IMR-90 (cell line): ENCODE data around the gene CDT1. TPM values are rescaled to one million over a fixed set of nuclear protein-coding genes. Genes with fewer than 3 reads are reported as not detected.

Experiments used
- ATAC-seq: fragments of 200-7000 bp; cut with Tn5 transposase; 2 replicates; pipeline ENCODE4 v1.9.1; 2020; ENCODE audit warnings: low read depth, mild to moderate bottlenecking, moderate library complexity
- BruUV-seq: library from RNA; stranded (reverse); fragments of 400-500 nt; replicated peaks from 2 replicates; lab custom pipeline; 2021; lab: Mats Ljungman, UMichigan
- CTCF ChIA-PET: fragments of 300-600 bp; formaldehyde crosslinking; extraction: SDS; loops from one replicate; lab custom pipeline; 2021; ENCODE audit warnings: antibody characterized with exemption; lab: Yijun Ruan, JAX
- POLR2A ChIA-PET: fragments of 300-600 bp; sonication (Branson Sonifier 250); formaldehyde crosslinking; loops from one replicate; lab custom pipeline; 2022; ENCODE audit warnings: antibody characterized with exemption; ENCODE audit not compliant: unreplicated experiment; lab: Charles Lee
- DNase-seq: peaks from one replicate; pipeline ENCODE4 v3.0.0; 2013
- H2AFZ ChIP-seq: replicated peaks from 2 replicates; pipeline ENCODE3; 2013; ENCODE audit warnings: low read length, mild to moderate bottlenecking; ENCODE audit not compliant: poor library complexity
- H2AK5ac ChIP-seq: 2 replicates; pipeline ENCODE4 v1.6.1; 2013; ENCODE audit warnings: low read depth, low read length, inconsistent platforms
- H2AK9ac ChIP-seq: replicated peaks from 2 replicates; pipeline ENCODE3; 2013; ENCODE audit warnings: mild to moderate bottlenecking, low read depth, low read length, moderate library complexity; ENCODE audit not compliant: poor library complexity
- H2BK120ac ChIP-seq: 2 replicates; pipeline ENCODE4 v1.6.1; 2013; ENCODE audit warnings: low read depth, low read length, inconsistent platforms
- H2BK15ac ChIP-seq: 3 replicates; pipeline ENCODE4 v1.6.1; 2013; ENCODE audit warnings: low read depth, low read length, inconsistent platforms
- H2BK20ac ChIP-seq: 2 replicates; pipeline ENCODE4 v1.6.1; 2013; ENCODE audit warnings: low read depth, mild to moderate bottlenecking, inconsistent platforms, low read length, moderate library complexity
- H2BK5ac ChIP-seq: 2 replicates; pipeline ENCODE4 v1.6.1; 2013; ENCODE audit warnings: mild to moderate bottlenecking, low read depth, low read length, inconsistent platforms; ENCODE audit not compliant: poor library complexity, severe bottlenecking
- H3K14ac ChIP-seq: replicated peaks from 2 replicates; pipeline ENCODE4 v1.6.1; 2013; ENCODE audit warnings: low read depth, low read length, inconsistent platforms
- H3K18ac ChIP-seq: 2 replicates; pipeline ENCODE4 v1.6.1; 2013; ENCODE audit warnings: low read depth, low read length, control low read depth
- H3K23ac ChIP-seq: 2 replicates; pipeline ENCODE4 v1.6.1; 2013; ENCODE audit warnings: low read depth, low read length, inconsistent platforms
- H3K27ac ChIP-seq: 2 replicates; pipeline ENCODE4 v1.5.1; 2013; ENCODE audit warnings: mild to moderate bottlenecking, control low read depth, low read length; ENCODE audit not compliant: insufficient read depth
- H3K27me3 ChIP-seq: 2 replicates; pipeline ENCODE4 v1.6.1; 2013; ENCODE audit warnings: low read length; ENCODE audit not compliant: control insufficient read depth, insufficient read depth
- H3K36me3 ChIP-seq: 2 replicates; pipeline ENCODE4 v1.6.1; 2013; ENCODE audit warnings: low read length, mixed read lengths; ENCODE audit not compliant: control insufficient read depth, insufficient read depth
- H3K4ac ChIP-seq: 2 replicates; pipeline ENCODE4 v1.6.1; 2013; ENCODE audit warnings: low read depth, low read length, inconsistent platforms
- H3K4me1 ChIP-seq: 2 replicates; pipeline ENCODE4 v1.6.1; 2013; ENCODE audit warnings: low read length, mixed read lengths; ENCODE audit not compliant: control insufficient read depth, insufficient read depth
- H3K4me2 ChIP-seq: 2 replicates; pipeline ENCODE4 v1.6.1; 2013; ENCODE audit warnings: low read depth, mild to moderate bottlenecking, control low read depth, low read length, moderate library complexity
- H3K4me3 ChIP-seq: 2 replicates; pipeline ENCODE4 v1.5.1; 2013; ENCODE audit warnings: low read depth, mild to moderate bottlenecking, control low read depth, low read length, moderate library complexity; ENCODE audit not compliant: insufficient read depth
- H3K56ac ChIP-seq: 2 replicates; pipeline ENCODE4 v1.6.1; 2013; ENCODE audit warnings: low read length, inconsistent platforms; ENCODE audit not compliant: insufficient read depth; ENCODE audit errors: extremely low read depth
- H3K79me1 ChIP-seq, 2 experiments: 2 replicates each; pipeline ENCODE4 v1.6.1; 2013; ENCODE audit warnings: low read length in 2 of 2, inconsistent platforms in 1 of 2, low read depth in 1 of 2
- H3K9ac ChIP-seq: 2 replicates; pipeline ENCODE4 v1.6.1; 2013; ENCODE audit warnings: low read depth, low read length, control low read depth
- H3K9me1 ChIP-seq: 2 replicates; pipeline ENCODE4 v1.6.1; 2013; ENCODE audit warnings: low read length, inconsistent platforms; ENCODE audit not compliant: insufficient read depth
- H3K9me3 ChIP-seq: 2 replicates; pipeline ENCODE4 v1.6.1; 2013; ENCODE audit warnings: low read length; ENCODE audit not compliant: control insufficient read depth, insufficient read depth
- H4K20me1 ChIP-seq: 2 replicates; pipeline ENCODE4 v1.6.1; 2013; ENCODE audit warnings: low read length, inconsistent platforms; ENCODE audit not compliant: insufficient read depth
- H4K5ac ChIP-seq: 2 replicates; pipeline ENCODE4 v1.6.1; 2013; ENCODE audit warnings: mild to moderate bottlenecking, low read depth, low read length, control low read depth
- H4K8ac ChIP-seq, 2 experiments: 2 replicates each; pipeline ENCODE4 v1.6.1; 2013; ENCODE audit warnings: low read depth in 2 of 2, low read length in 2 of 2, control low read depth in 1 of 2, inconsistent platforms in 1 of 2
- H4K91ac ChIP-seq: 2 replicates; pipeline ENCODE4 v1.6.1; 2013; ENCODE audit warnings: low read depth, low read length, inconsistent platforms; ENCODE audit not compliant: insufficient read depth
- CHD1 ChIP-seq: IDR thresholded peaks from 2 replicates; pipeline ENCODE4 v1.6.1; 2012; ENCODE audit warnings: low read depth, low read length, improper control_type of control experiment
- FOS ChIP-seq: fragments of 150-350 bp; IDR thresholded peaks from 2 replicates; pipeline ENCODE4 v1.6.1; 2016; ENCODE audit warnings: low read depth, low read length
- NFE2L2 ChIP-seq: fragments of 150-350 bp; IDR thresholded peaks from 2 replicates; pipeline ENCODE4 v1.6.1; 2016; ENCODE audit warnings: low read depth, mild to moderate bottlenecking, low read length
- SMC3 ChIP-seq: fragments of 150-350 bp; IDR thresholded peaks from 2 replicates; pipeline ENCODE4 v1.6.1; 2016; ENCODE audit warnings: low read depth, mild to moderate bottlenecking, antibody characterized with exemption, low read length, moderate library complexity
- WGBS, 2 experiments: methylation state at CpG; one replicate each; pipeline versions ENCODE4 v1.1.5 to v1.1.7; 2013; ENCODE audit warnings: missing lambda C conversion rate in 2 of 2; ENCODE audit not compliant: insufficient read length in 1 of 2; ENCODE audit errors: extremely low coverage in 2 of 2; 5-methylcytosine and 5-hydroxymethylcytosine counted together
- dilution Hi-C: fragments of 300-500 bp; cut with HindIII; formaldehyde crosslinking; loops from one replicate; pipeline ENCODE4 v1.14.3; 2018; ENCODE audit warnings: low sequenced_read_pairs; ENCODE audit not compliant: unreplicated experiment
- in situ Hi-C: fragments of 300-500 bp; cut with MboI; formaldehyde crosslinking; loops from 3 replicates; pipeline ENCODE4 v1.14.3; 2019; ENCODE audit warnings: low sequenced_read_pairs, inconsistent platforms, mixed read lengths
- intact Hi-C: fragments of 100-400 bp; cut with micrococcal nuclease; formaldehyde crosslinking; loops from 2 replicates; pipeline ENCODE4 v1.10.0; 2022
- polyA plus RNA-seq, 3 experiments: library from polyadenylated mRNA; depleted of rRNA; stranded (reverse); fragments of >200 nt; gene quantifications; 2 replicates each; pipeline ENCODE4 v1.2.3, GENCODE V29; 2012; ENCODE audit warnings: low replicate concordance in 1 of 3
- total RNA-seq: library from RNA; depleted of rRNA; stranded (reverse); fragments of >200 nt; gene quantifications from 2 replicates; pipeline ENCODE4 v1.2.3, GENCODE V29; 2012

Gene CDT1
- total and polyA plus RNA-seq, 2 of the 4 experiments (the other 2 are of a cell fraction), result 3.2 to 11.8 TPM

- Histone ChIP-seq H2BK15ac (no peak overlapping the region), H3K36me3 (peaks cover 8% of the 10 kb centered on the region), H4K91ac (no peak overlapping the region), H3K27me3 (no peaks in the 10 kb centered on the region), H2AK9ac (peak overlapping the region; percentile 59), H3K23ac (no peak overlapping the region), H3K4me1 (peaks cover 30% of the 10 kb centered on the region), H2AK5ac (no peak overlapping the region), H3K27ac (no peak overlapping the region), H3K9me1 (peaks cover 27% of the 10 kb centered on the region), H3K4me3 (no peak overlapping the region), H3K9ac (no peak overlapping the region), H3K4ac (no peak overlapping the region), H2BK20ac (no peak overlapping the region), H2BK5ac (no peak overlapping the region), H3K79me1 (peaks cover 18 to 93% of the 10 kb centered on the region in 2 experiments; a peak in 3 of 4 replicates), H3K18ac (no peak overlapping the region), H2AFZ (no peak overlapping the region), H4K5ac (no peak overlapping the region), H4K20me1 (peaks cover 100% of the 10 kb centered on the region), H4K8ac (no peak overlapping the region), H3K4me2 (no peak overlapping the region), H2BK120ac (no peak overlapping the region), H3K14ac (no peak overlapping the region), H3K56ac (no peak overlapping the region), H3K9me3 (no peaks in the 10 kb centered on the region)
- no peak for DNase-seq
- BruUV-seq, result no TSS peak
- in situ Hi-C loops, result no loop called here
- CTCF ChIA-PET, result no interaction called here
- no peak for ATAC-seq
- 90% methylated on average over 6 of the region's 10 CpGs; no CpG with 5 or more reads in 1 of the 2 experiments for WGBS, 2 experiments
- intact Hi-C loops, result no loop called here
- POLR2A ChIA-PET, result no interaction called here
- dilution Hi-C loops, result no loop called here
- TF ChIP-seq NFE2L2 (no peak), CHD1 (no peak), SMC3 (no peak), FOS (no peak)
These were observed 41.8 kb upstream of the CDT1 start for GRCh38 chr16:88761830-88762229.
